OCI-LY7 (cell line): ENCODE measurements around the gene ARHGAP35. TPM values are rescaled to one million over a fixed set of nuclear protein-coding genes. Genes with fewer than 3 reads are reported as not detected.

ENCODE experiments used
- BruUV-seq: library from RNA; stranded (reverse); fragments of 400-500 nt; replicated peaks from 2 replicates; lab custom pipeline; 2021; lab: Mats Ljungman, UMichigan
- CTCF ChIA-PET: fragments of 300-600 bp; sonication (Branson Sonifier 250); formaldehyde crosslinking; loops from one replicate; lab custom pipeline; 2022; ENCODE audit warnings: antibody characterized with exemption; ENCODE audit not compliant: unreplicated experiment; lab: Charles Lee
- POLR2A ChIA-PET: fragments of 300-600 bp; sonication (Branson Sonifier 250); formaldehyde crosslinking; loops from one replicate; lab custom pipeline; 2022; ENCODE audit warnings: antibody characterized with exemption; lab: Charles Lee
- DNase-seq: peaks from one replicate; pipeline ENCODE4 v3.0.0-alpha.2; 2015; ENCODE audit warnings: low spot score
- H2AFZ ChIP-seq: fragments of 200-600 bp; sonication (generic), shearing (Covaris generic); 2 replicates; pipeline ENCODE4 v1.6.1; 2014; ENCODE audit warnings: mild to moderate bottlenecking, antibody characterized with exemption, low read length, moderate library complexity
- H3K27ac ChIP-seq: fragments of 200-600 bp; sonication (generic); 2 replicates; pipeline ENCODE4 v1.5.1; 2014; ENCODE audit warnings: mixed run types, low read depth, mild to moderate bottlenecking, moderate library complexity, low read length, inconsistent platforms; ENCODE audit not compliant: poor library complexity, severe bottlenecking
- H3K36me3 ChIP-seq: fragments of 200-600 bp; sonication (generic); 2 replicates; pipeline ENCODE4 v1.6.1; 2014; ENCODE audit warnings: mild to moderate bottlenecking, antibody characterized with exemption, low read length, moderate library complexity, mixed read lengths; ENCODE audit not compliant: insufficient read depth
- H3K4me1 ChIP-seq: fragments of 200-600 bp; sonication (generic); 2 replicates; pipeline ENCODE4 v1.5.1; 2014; ENCODE audit warnings: mild to moderate bottlenecking, low read length; ENCODE audit not compliant: insufficient read depth, poor library complexity, severe bottlenecking
- H3K4me2 ChIP-seq: fragments of 200-600 bp; sonication (generic); 2 replicates; pipeline ENCODE4 v1.6.1; 2014; ENCODE audit warnings: mild to moderate bottlenecking, low read length
- H3K4me3 ChIP-seq: fragments of 200-600 bp; sonication (generic); 2 replicates; pipeline ENCODE4 v1.5.1; 2014; ENCODE audit warnings: mild to moderate bottlenecking, low read depth, low read length; ENCODE audit not compliant: poor library complexity, severe bottlenecking
- H3K79me2 ChIP-seq: fragments of 200-600 bp; sonication (generic); 2 replicates; pipeline ENCODE4 v1.6.1; 2016; ENCODE audit warnings: low read depth, mild to moderate bottlenecking, low read length, moderate library complexity, mixed read lengths; ENCODE audit not compliant: insufficient read depth
- H3K9me2 ChIP-seq: fragments of 200-600 bp; sonication (generic); 2 replicates; pipeline ENCODE4 v1.6.1; 2016; ENCODE audit warnings: mild to moderate bottlenecking, low read length, mixed read lengths; ENCODE audit not compliant: insufficient read depth
- H3K9me3 ChIP-seq: fragments of 200-600 bp; sonication (generic); 2 replicates; pipeline ENCODE4 v1.6.1; 2014; ENCODE audit warnings: mild to moderate bottlenecking, mixed run types, low read length, mixed read lengths
- H4K20me1 ChIP-seq: fragments of 200-600 bp; sonication (generic); 2 replicates; pipeline ENCODE4 v1.6.1; 2014; ENCODE audit warnings: mild to moderate bottlenecking, antibody characterized with exemption, low read length, moderate library complexity, mixed read lengths; ENCODE audit not compliant: insufficient read depth
- EZH2phosphoT487 ChIP-seq: fragments of 200-600 bp; sonication (generic); IDR thresholded peaks from 2 replicates; pipeline ENCODE4 v1.6.1; 2018; ENCODE audit warnings: low read depth, borderline replicate concordance, mild to moderate bottlenecking, mixed run types, antibody characterized with exemption, low read length, moderate library complexity, mixed read lengths
- intact Hi-C: fragments of 100-400 bp; cut with micrococcal nuclease; formaldehyde crosslinking; loops from one replicate; pipeline ENCODE4 v1.10.0; 2022; ENCODE audit not compliant: unreplicated experiment
- total RNA-seq, 2 experiments: library from RNA; depleted of rRNA in 1 of 2; stranded (reverse); fragments of >200 nt in 1 of 2; shearing (Covaris generic) in 1 of 2; gene quantifications; 2 replicates each; pipeline ENCODE4 v1.2.3, GENCODE V29; 2014 to 2022
- TF ChIP-seq, protein P1 (sequence below): fragments of 200-600 bp; sonication (generic); conservative IDR thresholded peaks from 2 replicates; pipeline ENCODE4 v1.5.1; 2014; ENCODE audit warnings: mild to moderate bottlenecking, antibody characterized with exemption, low read length, moderate library complexity, mixed read lengths

Gene ARHGAP35
- total RNA-seq, 2 experiments from 2014 or later, result 26.5 to 42.2 TPM

DNA sequence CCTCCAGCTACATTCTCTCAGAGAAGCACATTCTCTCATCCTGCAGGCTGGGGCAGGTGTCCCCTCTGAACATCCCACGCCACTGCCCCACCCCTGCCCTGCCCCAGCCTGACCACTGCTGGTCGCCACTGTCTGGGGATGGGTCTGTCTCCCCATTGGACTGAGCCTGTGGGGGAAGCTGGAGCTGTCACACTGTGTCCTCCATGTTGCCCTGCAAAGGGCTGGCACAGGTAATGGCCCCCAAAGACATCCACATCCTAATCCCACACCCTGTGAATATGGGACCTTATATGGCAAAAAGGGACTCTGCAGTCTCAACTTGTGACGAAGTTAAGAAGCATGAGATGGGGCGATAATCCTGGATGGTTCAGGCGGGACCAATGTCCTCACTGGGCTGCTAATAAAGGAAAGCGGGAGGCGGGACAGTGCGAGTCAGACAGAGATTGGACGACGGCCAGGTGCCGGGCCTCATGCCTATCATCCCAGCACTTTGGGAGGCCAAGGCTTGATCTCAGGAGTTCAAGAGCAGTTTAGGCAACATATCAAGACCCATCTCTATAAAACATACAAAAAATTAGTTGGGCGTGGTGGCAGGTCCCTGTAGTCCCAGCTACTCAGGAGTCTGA lies 19.2 kb upstream of the ARHGAP35 start:
- H3K4me2 ChIP-seq, result no peak overlapping the region
- ChIA-PET CTCF (interaction anchor here (1.0 kb wide), 1 partner anchor 88 kb away, joined by 3 read pairs; no protein-coding TSS in a partner anchor), POLR2A (no interaction called here)
- no peak for DNase-seq
- H3K4me1 ChIP-seq, result peaks cover 7% of the 10 kb centered on the region
- no peaks in the 10 kb centered on the region for H3K79me2 ChIP-seq
- no peaks in the 10 kb centered on the region for H3K9me2 ChIP-seq
- H3K27ac ChIP-seq, result no peak overlapping the region
- intact Hi-C loops, result no loop called here
- BruUV-seq, result no TSS peak
- no peak for TF ChIP-seq EZH2phosphoT487
- TF ChIP-seq, protein P1, sequence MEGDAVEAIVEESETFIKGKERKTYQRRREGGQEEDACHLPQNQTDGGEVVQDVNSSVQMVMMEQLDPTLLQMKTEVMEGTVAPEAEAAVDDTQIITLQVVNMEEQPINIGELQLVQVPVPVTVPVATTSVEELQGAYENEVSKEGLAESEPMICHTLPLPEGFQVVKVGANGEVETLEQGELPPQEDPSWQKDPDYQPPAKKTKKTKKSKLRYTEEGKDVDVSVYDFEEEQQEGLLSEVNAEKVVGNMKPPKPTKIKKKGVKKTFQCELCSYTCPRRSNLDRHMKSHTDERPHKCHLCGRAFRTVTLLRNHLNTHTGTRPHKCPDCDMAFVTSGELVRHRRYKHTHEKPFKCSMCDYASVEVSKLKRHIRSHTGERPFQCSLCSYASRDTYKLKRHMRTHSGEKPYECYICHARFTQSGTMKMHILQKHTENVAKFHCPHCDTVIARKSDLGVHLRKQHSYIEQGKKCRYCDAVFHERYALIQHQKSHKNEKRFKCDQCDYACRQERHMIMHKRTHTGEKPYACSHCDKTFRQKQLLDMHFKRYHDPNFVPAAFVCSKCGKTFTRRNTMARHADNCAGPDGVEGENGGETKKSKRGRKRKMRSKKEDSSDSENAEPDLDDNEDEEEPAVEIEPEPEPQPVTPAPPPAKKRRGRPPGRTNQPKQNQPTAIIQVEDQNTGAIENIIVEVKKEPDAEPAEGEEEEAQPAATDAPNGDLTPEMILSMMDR, result no peak
- H3K36me3 ChIP-seq, result peaks cover 27% of the 10 kb centered on the region
- no peaks in the 10 kb centered on the region for H4K20me1 ChIP-seq
- H2AFZ ChIP-seq, result no peak overlapping the region
- H3K9me3 ChIP-seq, result no peaks in the 10 kb centered on the region
- no peak overlapping the region for H3K4me3 ChIP-seq

GRCh38 chr19:46842791-46843190 lies 18.0 kb upstream of the ARHGAP35 start:
- POLR2A ChIA-PET, result no interaction called here
- BruUV-seq, result no TSS peak

More at GRCh38 chr19:46842791-46843190, 18.0 kb upstream of the ARHGAP35 start:
- TF ChIP-seq, protein P1, result no peak
- TF ChIP-seq EZH2phosphoT487, result no peak
- H3K36me3 ChIP-seq, result peaks cover 30% of the 10 kb centered on the region
- no peaks in the 10 kb centered on the region for H3K9me3 ChIP-seq
- H3K27ac ChIP-seq, result no peak overlapping the region
- H3K79me2 ChIP-seq, result no peaks in the 10 kb centered on the region
- CTCF ChIA-PET, result no interaction called here
- no peaks in the 10 kb centered on the region for H4K20me1 ChIP-seq
- DNase-seq, result no peak
- intact Hi-C loops, result no loop called here
- peaks cover 7% of the 10 kb centered on the region for H3K4me1 ChIP-seq
- no peak overlapping the region for H2AFZ ChIP-seq
- no peaks in the 10 kb centered on the region for H3K9me2 ChIP-seq
- no peak overlapping the region for H3K4me2 ChIP-seq
- H3K4me3 ChIP-seq, result no peak overlapping the region
